ENCODE results near the gene LYZL2.

DNA sequence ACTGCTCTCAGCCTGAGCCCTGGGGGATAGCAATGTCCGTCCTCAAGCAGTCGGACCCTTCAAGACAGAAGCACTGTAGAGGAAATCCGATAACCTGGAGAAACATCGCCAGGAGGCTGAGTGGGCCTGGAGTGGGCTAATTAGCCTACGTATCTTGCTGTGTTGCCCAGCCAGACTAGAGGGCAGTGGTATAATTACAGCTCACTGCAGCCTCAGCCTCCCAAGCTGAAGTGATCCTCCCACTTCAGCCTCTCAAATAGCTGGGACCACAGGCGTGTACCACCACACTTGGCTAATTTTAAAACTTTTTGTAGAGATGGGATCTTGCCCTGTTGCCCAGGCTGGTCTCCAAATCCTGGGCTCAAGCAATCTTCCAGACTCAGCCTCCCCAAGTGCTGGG lies 21.7 kb downstream of the LYZL2 start:
- TF ChIP-seq CTCF (conservative IDR thresholded peaks at IDR 0.05 in 1 of 2, IDR thresholded peaks at IDR 0.05 in 1 of 2; ENCODE audit: extremely low read depth in 1 of 2, insufficient read depth in 1 of 2, low read depth in 1 of 2, low read length in 2 of 2) (no peak), EZH2 (IDR thresholded peaks at IDR 0.05; ENCODE audit: borderline replicate concordance, low read length) (no peak)
